GM21723 (cell line): ENCODE measurements around the gene RFTN1.
"Not testable (repeated sequence)": the region's sequence is repeated elsewhere in the genome, so short reads cannot be mapped to it uniquely, and the experiment has no call there.

ENCODE experiments used
- ATAC-seq: cut with Tn5 transposase; IDR thresholded peaks from one replicate; pipeline ENCODE4 v1.9.1; 2021; ENCODE audit warnings: mild to moderate bottlenecking, moderate library complexity; ENCODE audit not compliant: unreplicated experiment

Gene RFTN1

GRCh38 chr3:16489326-16490061 is 24.0 kb downstream of the RFTN1 start:
- ATAC-seq = not testable (repeated sequence)

GRCh38 chr3:16488637-16489036 is 24.9 kb downstream of the RFTN1 start:
- ATAC-seq = no peak

- no peak for ATAC-seq
Measured at GRCh38 chr3:16487511-16488175, 25.9 kb downstream of the RFTN1 start.

GRCh38 chr3:16486951-16487480 is 26.5 kb downstream of the RFTN1 start:
- no peak for ATAC-seq

- ATAC-seq = no peak
Measured at GRCh38 chr3:16486201-16486600, 27.3 kb downstream of the RFTN1 start.

- no peak for ATAC-seq
Measured at GRCh38 chr3:16485395-16485992, 28.0 kb downstream of the RFTN1 start.

- no peak for ATAC-seq
Measured at GRCh38 chr3:16484984-16485383, 28.5 kb downstream of the RFTN1 start.

- no peak for ATAC-seq
Measured at GRCh38 chr3:16484216-16484615, 29.3 kb downstream of the RFTN1 start.

- peak; percentile 70 for ATAC-seq
Measured at GRCh38 chr3:16482770-16483531, 30.5 kb downstream of the RFTN1 start.

- no peak for ATAC-seq
Measured at GRCh38 chr3:16482194-16482769, 31.2 kb downstream of the RFTN1 start.

GRCh38 chr3:16481546-16481897 is 32.0 kb downstream of the RFTN1 start:
- ATAC-seq = no peak

- ATAC-seq = peak; percentile 38
Measured at GRCh38 chr3:16480861-16481545, 32.5 kb downstream of the RFTN1 start.

GRCh38 chr3:16478516-16478915 is 35.0 kb downstream of the RFTN1 start:
- ATAC-seq = no peak

GRCh38 chr3:16477521-16477920 is 36.0 kb downstream of the RFTN1 start:
- no peak for ATAC-seq

GRCh38 chr3:16477056-16477455 is 36.4 kb downstream of the RFTN1 start:
- ATAC-seq = no peak

- ATAC-seq = peak; percentile 53
Measured at GRCh38 chr3:16476636-16477035, 36.9 kb downstream of the RFTN1 start.

- ATAC-seq = no peak
Measured at GRCh38 chr3:16475766-16476165, 37.7 kb downstream of the RFTN1 start.

GRCh38 chr3:16474920-16475319 is 38.6 kb downstream of the RFTN1 start:
- ATAC-seq = no peak

- no peak for ATAC-seq
Measured at GRCh38 chr3:16474216-16474615, 39.3 kb downstream of the RFTN1 start.

- no peak for ATAC-seq
Measured at GRCh38 chr3:16472593-16472992, 40.9 kb downstream of the RFTN1 start.
